Liver (tissue), 3 donors: ENCODE results near the gene TAL1.

Source experiments
- CTCF ChIP-seq: fragments of 150-350 bp; IDR thresholded peaks from 2 replicates; pipeline ENCODE4 v1.5.1; 2017; ENCODE audit warnings: improper control_type of control experiment, low read depth, low read length; ENCODE audit not compliant: missing input control
- GABPA ChIP-seq, 2 donors: IDR thresholded peaks in 1 of 2; conservative IDR thresholded peaks in 1 of 2; 2 replicates each; pipeline ENCODE4 v1.6.1; 2016; ENCODE audit warnings: antibody characterized with exemption in 2 of 2, mild to moderate bottlenecking in 1 of 2, moderate library complexity in 1 of 2
- donor health status: healthy.
- donor health status: healthy.

DNA sequence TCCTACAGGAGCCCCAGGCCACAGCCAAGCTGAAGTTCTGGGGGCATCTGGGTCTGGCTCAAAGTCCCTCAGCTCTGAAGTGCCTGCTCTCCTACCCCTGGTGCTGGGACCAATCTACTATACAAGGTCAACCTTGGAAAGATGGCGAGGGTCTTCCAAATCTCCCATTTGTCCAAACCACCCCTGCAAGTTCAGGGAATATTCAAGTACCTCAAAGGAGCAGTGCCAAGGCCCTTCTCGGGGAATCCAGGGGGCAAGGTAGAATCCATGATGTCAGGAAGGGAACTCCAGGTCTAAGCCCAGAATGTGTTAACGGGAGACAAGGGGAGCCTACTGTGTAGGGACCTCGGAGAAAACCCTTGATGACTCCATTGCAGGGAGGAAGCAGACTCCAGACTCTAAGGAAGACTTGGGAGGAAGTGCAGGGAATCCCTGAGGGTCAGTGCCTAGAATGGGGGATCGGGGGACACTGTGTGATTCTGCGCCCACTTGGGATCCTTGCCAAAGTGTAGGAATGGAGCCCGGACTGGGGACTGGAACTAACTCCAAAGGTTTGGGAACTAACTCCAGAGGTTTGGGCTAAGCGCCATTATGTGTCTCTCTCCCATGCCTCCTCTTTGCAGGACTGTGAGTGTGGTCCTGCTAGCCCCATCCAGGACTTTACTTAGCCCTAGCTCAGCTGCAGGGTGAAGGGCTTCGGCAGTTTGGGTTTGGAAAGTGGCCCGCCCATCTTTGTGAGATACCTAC lies 8.7 kb downstream of the TAL1 start:
- no peak for TF ChIP-seq CTCF
- TF ChIP-seq GABPA (IDR thresholded peaks at IDR 0.05 in 1 of 2, conservative IDR thresholded peaks at IDR 0.05 in 1 of 2): no peak
